HepG2 (cell line): ENCODE results near the gene NECTIN2. TPM values are rescaled to one million over a fixed set of nuclear protein-coding genes. Genes with fewer than 3 reads are reported as not detected.

Experiments
- ATM ChIP-seq: fragments of 450-650 bp; IDR thresholded peaks from 2 replicates; pipeline ENCODE4 v1.7.1; 2017; ENCODE audit warnings: mild to moderate bottlenecking, borderline replicate concordance
- BRCA1 ChIP-seq: sonication (generic); formaldehyde crosslinking; IDR thresholded peaks from 2 replicates; pipeline ENCODE4 v1.4.0; 2020; ENCODE audit warnings: missing genetic modification reagents
- FOXA1 ChIP-seq, 2 experiments: fragments of 450-650 bp in 1 of 2; sonication (generic) in 1 of 2; formaldehyde crosslinking in 1 of 2; IDR thresholded peaks; 2 replicates each; pipeline versions ENCODE4 v1.4.0 to v1.6.1; 2016 to 2020; ENCODE audit warnings: missing genetic modification reagents in 1 of 2
- HINFP ChIP-seq: sonication (generic); formaldehyde crosslinking; IDR thresholded peaks from 2 replicates; pipeline ENCODE4 v1.4.0; 2020; ENCODE audit warnings: low read depth, mild to moderate bottlenecking, missing genetic modification reagents
- HMG20A ChIP-seq: IDR thresholded peaks from 2 replicates; pipeline ENCODE4 v1.6.1; 2016; ENCODE audit warnings: borderline replicate concordance
- HNF4A ChIP-seq: sonication (generic); formaldehyde crosslinking; IDR thresholded peaks from 2 replicates; pipeline ENCODE4 v1.4.0; 2020; ENCODE audit warnings: missing genetic modification reagents
- IRF2 ChIP-seq: IDR thresholded peaks from 2 replicates; pipeline ENCODE4 v1.6.1; 2018; ENCODE audit warnings: missing genetic modification reagents, missing compliant biosample characterization
- KLF15 ChIP-seq: sonication (generic); formaldehyde crosslinking; IDR thresholded peaks from 2 replicates; pipeline ENCODE4 v1.8.1; 2023; ENCODE audit warnings: borderline replicate concordance, mild to moderate bottlenecking, inconsistent platforms, missing genetic modification reagents, mixed read lengths
- MAFK ChIP-seq, 2 experiments: IDR thresholded peaks in 1 of 2; conservative IDR thresholded peaks in 1 of 2; 2 replicates each; pipeline ENCODE4 v1.6.1; 2011; ENCODE audit warnings: improper control_type of control experiment in 2 of 2, low read length in 2 of 2
- MYC ChIP-seq: sonication (generic); formaldehyde crosslinking; IDR thresholded peaks from 2 replicates; pipeline ENCODE4 v1.9.0; 2021; ENCODE audit warnings: missing genetic modification reagents, borderline replicate concordance
- PHB2 ChIP-seq: fragments of 450-650 bp; IDR thresholded peaks from 2 replicates; pipeline ENCODE4 v1.6.1; 2018; ENCODE audit not compliant: partially characterized antibody
- PRDM4 ChIP-seq: sonication (generic); formaldehyde crosslinking; IDR thresholded peaks from 2 replicates; pipeline ENCODE4 v1.9.0; 2021; ENCODE audit warnings: missing genetic modification reagents, borderline replicate concordance
- SNAPC2 ChIP-seq: sonication (generic); formaldehyde crosslinking; IDR thresholded peaks from 2 replicates; pipeline ENCODE4 v1.8.1; 2022; ENCODE audit warnings: mild to moderate bottlenecking, missing genetic modification reagents
- TAF1 ChIP-seq: sonication (generic); formaldehyde crosslinking; IDR thresholded peaks from 2 replicates; pipeline ENCODE4 v1.4.0; 2020; ENCODE audit warnings: missing genetic modification reagents
- TEAD3 ChIP-seq: optimal IDR thresholded peaks from 2 replicates; pipeline ENCODE3; 2016; ENCODE audit warnings: borderline replicate concordance
- THAP7 ChIP-seq: sonication (generic); formaldehyde crosslinking; IDR thresholded peaks from 2 replicates; pipeline ENCODE4 v1.8.1; 2023; ENCODE audit warnings: mild to moderate bottlenecking, missing genetic modification reagents
- ZBTB44 ChIP-seq: sonication (generic); formaldehyde crosslinking; IDR thresholded peaks from 2 replicates; pipeline ENCODE4 v1.4.0; 2020; ENCODE audit warnings: missing genetic modification reagents
- ZC3H13 ChIP-seq: sonication (generic); formaldehyde crosslinking; IDR thresholded peaks from 2 replicates; pipeline ENCODE4 v1.8.1; 2023; ENCODE audit warnings: mild to moderate bottlenecking, missing genetic modification reagents, moderate library complexity
- ZC3H4 ChIP-seq: sonication (generic); formaldehyde crosslinking; IDR thresholded peaks from 2 replicates; pipeline ENCODE4 v1.4.0; 2020; ENCODE audit warnings: missing genetic modification reagents, borderline replicate concordance
- ZMAT3 ChIP-seq: sonication (generic); formaldehyde crosslinking; conservative IDR thresholded peaks from 2 replicates; pipeline ENCODE4 v1.7.0; 2021; ENCODE audit warnings: missing genetic modification reagents
- ZMYM2 ChIP-seq: sonication (generic); formaldehyde crosslinking; IDR thresholded peaks from 2 replicates; pipeline ENCODE4 v1.8.0; 2022; ENCODE audit warnings: mild to moderate bottlenecking, missing genetic modification reagents
- ZNF75D ChIP-seq: sonication (generic); formaldehyde crosslinking; IDR thresholded peaks from 2 replicates; pipeline ENCODE4 v1.8.1; 2023; ENCODE audit warnings: missing genetic modification reagents, mild to moderate bottlenecking, borderline replicate concordance
- ZNF773 ChIP-seq: sonication (generic); formaldehyde crosslinking; IDR thresholded peaks from 2 replicates; pipeline ENCODE4 v1.4.0; 2020; ENCODE audit warnings: missing genetic modification reagents, borderline replicate concordance
- ZNF781 ChIP-seq: sonication (generic); formaldehyde crosslinking; IDR thresholded peaks from 2 replicates; pipeline ENCODE4 v1.5.1; 2020; ENCODE audit warnings: borderline replicate concordance, mild to moderate bottlenecking, missing genetic modification reagents; ENCODE audit errors: not compliant biosample characterization
- ZNF784 ChIP-seq: sonication (generic); formaldehyde crosslinking; IDR thresholded peaks from 2 replicates; pipeline ENCODE4 v1.5.1; 2020; ENCODE audit warnings: missing genetic modification reagents, mild to moderate bottlenecking, borderline replicate concordance
- polyA plus RNA-seq, 8 experiments: library from polyadenylated mRNA; depleted of rRNA in 3 of 8; stranded (reverse) in 7 of 8; unstranded in 1 of 8; fragments of >200 nt; fragmentation: Illumina TruSeq in 4 of 8; extraction: Trizol in 4 of 8; gene quantifications; 2 replicates each; pipeline versions ENCODE4 v1.2.1 to v1.2.3, GENCODE V29; 2011 to 2016; ENCODE audit warnings: low read depth in 4 of 8, missing spikeins in 1 of 8, mixed read lengths in 1 of 8; ENCODE audit not compliant: insufficient read depth in 1 of 8
- total RNA-seq, 5 experiments: library from RNA; depleted of rRNA; stranded (reverse); fragments of >200 nt; fragmentation: Illumina TruSeq; extraction: Trizol; gene quantifications; 2 replicates each; pipeline ENCODE4 v1.2.3, GENCODE V29; 2016; ENCODE audit warnings: low read depth in 1 of 5

NECTIN2 gene
- total and polyA plus RNA-seq, 2 of the 13 experiments (the other 11 are each of a cell fraction or from before 2014, with no cell fraction given): 75.4 to 114 TPM

GRCh38 chr19:44807162-44807561, 38.9 kb upstream of the NECTIN2 start (continued):
- TF ChIP-seq PRDM4 (CRISPR knock-in tag) (no peak), MAFK (conservative IDR thresholded peaks at IDR 0.05 in 1 of 2, IDR thresholded peaks at IDR 0.05 in 1 of 2; ENCODE audit: low read length in 2 of 2) (no peak), BRCA1 (CRISPR knock-in tag) (no peak), ZC3H4 (CRISPR knock-in tag) (no peak), ZNF781 (no peak), ZMYM2 (CRISPR knock-in tag) (no peak), KLF15 (no peak), PHB2 (no peak), ATM (no peak), MYC (no peak), ZNF773 (no peak), TAF1 (CRISPR knock-in tag) (no peak), TEAD3 (CRISPR knock-in tag) (peak; percentile 87), ZNF75D (no peak), ZBTB44 (CRISPR knock-in tag) (no peak), HINFP (no peak), ZNF784 (no peak), THAP7 (CRISPR knock-in tag) (no peak), SNAPC2 (CRISPR knock-in tag) (no peak), HMG20A (CRISPR knock-in tag) (peak; percentile 26; the same call in 1 of the 2 replicates), FOXA1 (IDR thresholded peaks at IDR 0.05) (no peak), FOXA1 (CRISPR knock-in tag; IDR thresholded peaks at IDR 0.05) (peak; percentile 65), IRF2 (CRISPR knock-in tag) (no peak), HNF4A (CRISPR knock-in tag) (peak; percentile 49), ZMAT3 (CRISPR knock-in tag) (no peak), ZC3H13 (CRISPR knock-in tag) (no peak)
